Effector memory CD4-positive, alpha-beta T cell (primary cell): Measurements from ENCODE around the gene PGAM2.

Experiments
- DNase-seq, 3 donors: peaks; one replicate each; pipeline ENCODE4 v3.0.0-alpha.2; 2020
- H3K27ac ChIP-seq: 2 replicates; pipeline ENCODE4 v1.7.0; 2013; ENCODE audit warnings: mild to moderate bottlenecking, low read length, moderate library complexity; ENCODE audit not compliant: insufficient read depth, poor library complexity, severe bottlenecking
- H3K27me3 ChIP-seq: replicated peaks from 2 replicates; pipeline ENCODE4 v1.7.0; 2013; ENCODE audit warnings: mild to moderate bottlenecking, low read length; ENCODE audit not compliant: insufficient read depth, control insufficient read depth, poor library complexity, severe bottlenecking
- H3K36me3 ChIP-seq: 2 replicates; pipeline ENCODE4 v1.7.0; 2013; ENCODE audit warnings: mild to moderate bottlenecking, low read length, moderate library complexity; ENCODE audit not compliant: control insufficient read depth, insufficient read depth
- H3K4me1 ChIP-seq: 2 replicates; pipeline ENCODE4 v1.7.0; 2013; ENCODE audit warnings: low read length, mild to moderate bottlenecking; ENCODE audit not compliant: control insufficient read depth, insufficient read depth, poor library complexity, severe bottlenecking
- H3K4me3 ChIP-seq: 2 replicates; pipeline ENCODE4 v1.7.0; 2013; ENCODE audit warnings: low read length, low read depth, mild to moderate bottlenecking; ENCODE audit not compliant: insufficient read depth, poor library complexity, severe bottlenecking
- H3K9me3 ChIP-seq: 2 replicates; pipeline ENCODE4 v1.7.0; 2013; ENCODE audit warnings: mild to moderate bottlenecking, low read length, moderate library complexity; ENCODE audit not compliant: control insufficient read depth

PGAM2 gene

GRCh38 chr7:44082541-44083207 is 17.3 kb upstream of the PGAM2 start:
- H3K9me3 ChIP-seq: no peaks in the 10 kb centered on the region
- H3K4me1 ChIP-seq: peaks cover 9% of the 10 kb centered on the region
- peak overlapping the region; percentile 74 for H3K27ac ChIP-seq
- peak overlapping the region; percentile 65 for H3K4me3 ChIP-seq
- DNase-seq: peak; percentile 97 to 98 (median 97)
- no peaks in the 10 kb centered on the region for H3K27me3 ChIP-seq
- H3K36me3 ChIP-seq: peaks cover 29% of the 10 kb centered on the region

- Histone ChIP-seq H3K36me3 (peaks cover 43% of the 10 kb centered on the region), H3K27me3 (no peaks in the 10 kb centered on the region), H3K4me3 (peak overlapping the region; percentile 68), H3K9me3 (no peaks in the 10 kb centered on the region), H3K4me1 (peaks cover 9% of the 10 kb centered on the region), H3K27ac (peak overlapping the region; percentile 48)
- DNase-seq: peak in 2 of 3 donors; percentile 5 to 6
Observed at GRCh38 chr7:44081266-44081748, 15.9 kb upstream of the PGAM2 start.

GRCh38 chr7:44080686-44081265 is 15.4 kb upstream of the PGAM2 start:
- H3K27ac ChIP-seq: peak overlapping the region; percentile 48
- H3K4me1 ChIP-seq: peaks cover 9% of the 10 kb centered on the region
- DNase-seq: no peak
- H3K27me3 ChIP-seq: no peaks in the 10 kb centered on the region
- H3K4me3 ChIP-seq: peak overlapping the region; percentile 68
- H3K36me3 ChIP-seq: peaks cover 48% of the 10 kb centered on the region
- no peaks in the 10 kb centered on the region for H3K9me3 ChIP-seq

- H3K36me3 ChIP-seq: peaks cover 55% of the 10 kb centered on the region
- H3K27ac ChIP-seq: no peak overlapping the region
Observed at GRCh38 chr7:44080118-44080517, 14.8 kb upstream of the PGAM2 start.

GRCh38 chr7:44079331-44080021 is 14.1 kb upstream of the PGAM2 start:
- Histone ChIP-seq H3K9me3 (no peaks in the 10 kb centered on the region), H3K27ac (peak overlapping the region; percentile 6), H3K4me3 (no peak overlapping the region), H3K36me3 (peaks cover 59% of the 10 kb centered on the region), H3K27me3 (no peaks in the 10 kb centered on the region), H3K4me1 (peaks cover 9% of the 10 kb centered on the region)
- DNase-seq: no peak

More at GRCh38 chr7:44080118-44080517, 14.8 kb upstream of the PGAM2 start:
- Histone ChIP-seq H3K4me1 (peaks cover 9% of the 10 kb centered on the region), H3K27me3 (no peaks in the 10 kb centered on the region), H3K4me3 (no peak overlapping the region), H3K9me3 (no peaks in the 10 kb centered on the region)
- no peak for DNase-seq

GRCh38 chr7:44078521-44078920 is 13.2 kb upstream of the PGAM2 start:
- no peak overlapping the region for H3K27ac ChIP-seq
- H3K9me3 ChIP-seq: no peaks in the 10 kb centered on the region
- no peaks in the 10 kb centered on the region for H3K27me3 ChIP-seq
- DNase-seq: no peak
- no peak overlapping the region for H3K4me3 ChIP-seq
- peaks cover 69% of the 10 kb centered on the region for H3K36me3 ChIP-seq
- peaks cover 9% of the 10 kb centered on the region for H3K4me1 ChIP-seq

- Histone ChIP-seq H3K27me3 (no peaks in the 10 kb centered on the region), H3K4me3 (no peak overlapping the region), H3K9me3 (no peaks in the 10 kb centered on the region), H3K36me3 (peaks cover 77% of the 10 kb centered on the region), H3K27ac (no peak overlapping the region), H3K4me1 (peaks cover 9% of the 10 kb centered on the region)
- no peak for DNase-seq
Observed at GRCh38 chr7:44077681-44078091, 12.3 kb upstream of the PGAM2 start.

- peaks cover 79% of the 10 kb centered on the region for H3K36me3 ChIP-seq
- DNase-seq: no peak
- no peak overlapping the region for H3K4me3 ChIP-seq
- H3K27me3 ChIP-seq: no peaks in the 10 kb centered on the region
- peaks cover 9% of the 10 kb centered on the region for H3K4me1 ChIP-seq
- H3K27ac ChIP-seq: no peak overlapping the region
- no peaks in the 10 kb centered on the region for H3K9me3 ChIP-seq
Observed at GRCh38 chr7:44077061-44077460, 11.7 kb upstream of the PGAM2 start.

- Histone ChIP-seq H3K36me3 (peaks cover 79% of the 10 kb centered on the region), H3K27me3 (no peaks in the 10 kb centered on the region), H3K9me3 (no peaks in the 10 kb centered on the region), H3K4me3 (no peak overlapping the region), H3K27ac (no peak overlapping the region), H3K4me1 (peaks cover 7% of the 10 kb centered on the region)
- no peak for DNase-seq
Observed at GRCh38 chr7:44076101-44076895, 10.9 kb upstream of the PGAM2 start.
